Stimulated activated CD4-positive, alpha-beta T cell treated with anti-CD3 and anti-CD28 coated beads, TNF-alpha, amount 100 ng/mL, for 24 hours (primary cell): ENCODE data around the gene TMEM178A.
"Not testable (repeated sequence)": the region's sequence is repeated elsewhere in the genome, so short reads cannot be mapped to it uniquely, and the experiment has no call there.

ENCODE experiments used
- DNase-seq, 3 experiments: peaks; one replicate each; pipeline ENCODE4 v3.0.0-alpha.2; 2020; ENCODE audit warnings: low read depth in 3 of 3

Gene TMEM178A

DNA sequence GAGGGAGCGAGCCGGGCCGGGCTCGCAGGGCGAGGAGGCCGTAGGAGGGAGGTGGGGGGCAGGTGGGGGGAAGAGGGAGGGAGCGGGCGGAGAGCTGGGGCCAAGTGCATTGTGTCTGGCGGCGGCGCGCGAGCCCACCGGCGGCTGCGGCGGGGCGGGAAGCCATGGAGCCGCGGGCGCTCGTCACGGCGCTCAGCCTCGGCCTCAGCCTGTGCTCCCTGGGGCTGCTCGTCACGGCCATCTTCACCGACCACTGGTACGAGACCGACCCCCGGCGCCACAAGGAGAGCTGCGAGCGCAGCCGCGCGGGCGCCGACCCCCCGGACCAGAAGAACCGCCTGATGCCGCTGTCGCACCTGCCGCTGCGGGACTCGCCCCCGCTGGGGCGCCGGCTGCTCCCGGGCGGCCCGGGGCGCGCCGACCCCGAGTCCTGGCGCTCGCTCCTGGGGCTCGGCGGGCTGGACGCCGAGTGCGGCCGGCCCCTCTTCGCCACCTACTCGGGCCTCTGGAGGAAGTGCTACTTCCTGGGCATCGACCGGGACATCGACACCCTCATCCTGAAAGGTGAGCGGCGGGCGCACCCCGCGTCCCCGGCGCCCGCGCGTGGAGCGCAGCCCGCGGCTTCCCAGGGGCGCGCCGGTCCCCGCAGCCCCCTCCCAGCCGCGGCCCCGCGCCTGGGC, at the start of gene TMEM178A:
Gene TMEM178A (plus strand): TSS at position 107 of the 680 bp plus-strand sequence. CDS start 58 bp downstream, at position 165.
- no peak for DNase-seq

DNA sequence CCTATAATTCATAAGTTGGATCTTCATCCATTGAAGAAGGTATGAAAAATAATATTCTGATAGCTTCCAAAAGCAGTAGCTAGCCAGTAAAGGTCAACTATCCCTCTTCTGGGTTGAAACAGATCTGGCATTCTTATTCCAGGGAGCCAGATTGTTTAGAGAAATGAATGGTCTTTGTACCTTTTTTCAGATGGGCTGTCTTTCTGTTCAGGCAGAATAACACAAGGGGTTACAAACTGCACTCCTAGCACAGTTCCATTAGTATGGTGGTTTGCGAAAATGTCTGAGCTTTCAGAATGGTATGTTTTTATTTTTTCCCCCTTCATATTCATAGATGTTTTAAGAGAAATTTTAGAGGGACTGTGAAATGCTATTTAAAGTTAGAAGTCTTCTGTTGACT, 47.5 kb upstream of the TMEM178A start:
- DNase-seq: no peak

DNA sequence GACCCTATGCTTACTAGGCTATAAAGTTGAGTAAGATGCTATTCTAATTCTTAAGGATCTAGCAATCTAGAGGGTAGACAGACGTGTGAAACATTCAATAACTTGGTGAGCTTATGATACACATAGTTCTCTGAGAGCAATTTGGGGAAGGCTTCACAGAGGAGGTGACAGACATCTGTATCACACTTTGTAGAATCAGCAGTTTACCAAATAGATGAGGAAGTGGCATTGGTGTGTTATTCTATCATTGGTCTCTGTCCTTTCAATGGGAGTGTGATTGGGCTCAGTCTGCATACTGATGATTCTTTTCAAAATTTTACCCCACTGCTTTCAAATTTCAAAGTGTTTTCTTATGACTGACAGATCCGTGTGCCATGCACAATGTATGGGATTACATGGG, 47.0 kb upstream of the TMEM178A start:
- no peak for DNase-seq

DNA sequence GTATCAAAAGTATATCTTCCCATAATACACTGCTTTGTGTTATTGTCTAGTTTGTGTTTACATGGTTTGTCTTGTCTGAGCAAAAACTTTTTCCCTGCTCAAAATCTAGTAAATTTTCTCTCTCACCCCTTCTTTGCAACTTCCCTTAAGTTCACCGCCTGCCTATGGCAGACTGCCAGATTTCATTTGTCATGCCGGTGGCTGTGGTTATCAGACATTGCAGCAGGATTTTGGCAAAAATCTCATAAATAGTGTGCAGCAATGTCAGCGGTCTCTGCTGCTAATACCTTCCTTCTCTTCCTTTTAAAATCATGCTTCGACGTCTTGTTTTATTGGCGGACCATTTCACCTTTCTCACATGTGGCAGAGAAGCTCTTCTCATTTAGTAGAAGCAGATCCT, 45.6 kb upstream of the TMEM178A start:
- DNase-seq: peak in 1 of 3 experiments; percentile 9

DNA sequence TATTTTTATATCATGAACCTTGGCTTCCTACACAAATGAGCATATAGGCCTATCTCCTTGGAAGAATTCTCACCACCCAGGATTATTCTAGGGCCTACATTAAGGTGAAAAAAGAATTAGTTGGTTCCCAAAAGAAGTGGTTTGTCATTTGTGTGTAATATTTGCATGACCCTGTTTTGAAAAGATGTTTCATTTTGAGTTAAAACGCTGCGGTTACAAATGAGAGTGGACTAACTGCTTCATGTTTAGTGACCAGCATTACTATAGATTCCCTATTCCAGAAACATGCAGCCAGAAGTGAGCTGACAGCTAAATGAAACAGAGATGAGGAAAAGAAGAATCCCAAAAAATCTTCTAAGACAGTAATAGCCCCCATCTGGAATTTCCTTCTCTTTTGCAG, 44.1 kb upstream of the TMEM178A start:
- DNase-seq: no peak

DNA sequence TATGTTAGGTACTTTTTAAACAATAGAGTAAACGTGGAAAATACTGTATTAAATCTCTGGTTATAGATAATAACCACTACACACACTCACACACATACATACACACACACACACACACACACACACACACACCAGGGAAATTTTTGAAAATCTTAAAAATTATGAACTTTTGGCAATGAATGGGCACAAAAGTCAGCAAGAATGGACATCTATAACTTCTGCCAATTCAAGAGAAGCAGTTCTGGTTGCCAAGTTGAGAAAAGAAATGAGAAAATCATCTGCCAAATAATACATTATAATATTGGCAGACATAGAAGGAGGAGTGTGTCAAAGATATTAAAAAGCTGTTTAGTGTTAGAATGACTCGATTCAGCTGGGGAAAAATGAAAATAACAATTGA, 42.9 kb upstream of the TMEM178A start:
- DNase-seq: no peak

DNA sequence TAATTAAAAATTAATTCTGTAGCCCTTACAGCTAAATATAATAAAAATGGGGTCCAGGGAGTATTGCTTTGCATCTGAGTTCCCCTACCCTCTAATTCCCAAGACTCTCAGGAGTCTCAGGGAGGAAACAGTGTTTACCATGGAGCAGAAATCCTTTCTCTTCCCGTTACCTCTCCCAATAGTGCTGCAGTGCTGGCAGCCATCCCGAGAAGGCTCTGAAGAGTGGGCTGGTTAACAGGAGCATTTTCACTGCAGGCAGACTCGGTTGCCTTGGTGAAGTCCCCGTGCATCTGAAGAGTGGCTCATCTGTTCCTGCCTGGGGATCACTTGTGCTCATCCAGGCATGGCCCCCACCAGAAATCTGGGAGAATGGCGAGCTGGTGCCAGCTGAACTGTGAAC, 41.8 kb upstream of the TMEM178A start:
- DNase-seq: no peak

DNA sequence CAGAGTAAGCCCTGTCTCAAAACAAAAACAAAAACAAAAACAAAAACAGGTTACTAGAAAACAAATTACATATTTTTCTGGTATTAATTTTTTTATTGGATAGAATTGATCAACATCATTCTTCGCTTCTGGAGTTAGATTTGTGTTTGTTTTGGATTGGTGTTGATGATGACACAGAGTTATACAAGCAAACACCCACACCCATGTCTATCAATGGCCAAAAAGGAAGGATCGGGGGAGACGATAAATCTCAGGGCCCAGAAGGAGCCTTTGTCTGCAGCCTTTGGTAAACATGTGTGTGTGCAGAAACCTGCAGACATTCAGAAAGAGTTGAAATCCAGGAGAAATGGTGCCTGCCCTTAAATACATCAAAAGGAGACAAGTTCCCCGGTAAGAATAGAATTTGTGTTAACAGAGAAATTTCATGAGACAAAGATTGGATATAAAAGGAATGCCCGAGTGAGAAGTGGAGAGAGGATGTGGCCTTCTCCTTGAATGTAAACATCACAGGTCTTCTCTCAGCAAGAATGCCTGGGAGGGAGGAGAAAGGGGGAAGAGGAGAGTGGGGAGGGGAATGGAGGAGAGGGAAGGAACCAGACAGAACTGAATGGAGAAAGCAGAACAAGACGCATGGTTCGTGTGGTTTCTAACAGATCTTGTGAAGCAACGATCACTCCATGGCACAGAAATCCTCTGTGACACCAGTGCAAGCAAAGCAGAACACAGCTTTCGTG, 40.4 kb upstream of the TMEM178A start:
- DNase-seq: no peak

DNA sequence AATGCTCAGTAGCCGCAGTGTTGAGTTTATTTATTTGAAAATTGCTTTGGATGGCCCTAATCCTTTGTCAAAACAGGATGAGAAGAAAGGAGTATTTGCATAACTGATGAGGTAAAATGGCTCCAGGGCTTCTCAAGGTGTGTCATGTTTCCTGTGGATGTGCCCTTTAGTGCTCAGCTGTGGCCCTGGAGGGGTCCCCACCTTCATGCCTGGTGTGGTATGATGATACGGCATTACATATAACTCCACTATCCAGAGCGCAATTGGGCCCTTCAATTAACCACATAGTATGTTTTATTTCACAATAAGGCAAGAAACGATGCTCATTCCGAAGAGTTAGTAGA, 39.8 kb upstream of the TMEM178A start:
- DNase-seq: no peak

DNA sequence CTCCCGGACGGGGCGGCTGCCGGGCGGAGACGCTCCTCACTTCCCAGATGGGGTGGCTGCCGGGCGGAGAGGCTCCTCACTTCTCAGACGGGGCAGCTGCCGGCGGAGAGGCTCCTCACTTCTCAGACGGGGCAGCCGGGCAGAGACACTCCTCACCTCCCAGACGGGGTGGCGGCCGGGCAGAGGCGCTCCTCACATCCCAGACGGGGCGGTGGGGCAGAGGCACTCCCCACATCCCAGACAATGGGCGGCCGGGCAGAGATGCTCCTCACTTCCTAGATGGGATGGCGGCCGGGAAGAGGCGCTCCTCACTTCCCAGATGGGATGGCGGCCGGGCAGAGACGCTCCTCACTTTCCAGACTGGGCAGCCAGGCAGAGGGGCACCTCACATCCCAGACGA, 37.4 kb upstream of the TMEM178A start:
- not testable (repeated sequence) for DNase-seq

DNA sequence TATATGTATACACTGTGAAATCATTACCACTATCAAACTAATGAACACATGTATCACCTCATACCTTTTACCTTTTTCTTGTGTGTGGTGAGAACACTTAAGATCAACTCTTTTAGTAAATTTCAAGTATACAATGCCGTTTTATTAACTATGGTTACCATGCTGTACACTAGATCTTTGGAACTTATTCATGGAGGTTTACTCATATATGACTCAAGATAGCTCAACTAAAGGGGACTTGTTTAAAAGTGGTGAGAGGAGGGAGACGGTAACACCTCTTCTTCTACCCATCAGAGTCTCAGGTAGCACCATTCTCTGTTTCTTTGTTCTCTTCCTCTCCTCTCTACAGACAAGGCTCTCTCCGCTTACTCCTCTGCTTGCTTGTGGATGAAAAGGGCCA, 36.1 kb upstream of the TMEM178A start:
- no peak for DNase-seq

DNA sequence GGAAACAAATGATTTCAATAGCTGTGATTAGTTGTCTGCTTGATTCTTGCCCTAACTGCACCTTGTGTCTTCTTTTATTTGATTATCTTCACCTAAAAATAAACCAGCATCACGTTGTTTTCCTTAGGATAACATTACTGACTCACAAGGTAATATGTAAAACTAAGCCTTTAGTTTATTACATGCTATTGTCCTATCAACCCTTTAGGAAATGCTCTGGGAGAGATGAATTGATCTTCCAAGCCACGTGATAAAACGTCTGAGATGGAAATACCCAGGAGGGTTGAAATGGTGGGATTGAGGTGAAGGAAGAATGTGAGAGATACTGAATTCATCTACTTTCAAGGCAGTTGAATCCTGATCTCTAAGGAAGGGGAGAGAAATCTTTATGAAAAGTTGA, 34.5 kb upstream of the TMEM178A start:
- no peak for DNase-seq

DNA sequence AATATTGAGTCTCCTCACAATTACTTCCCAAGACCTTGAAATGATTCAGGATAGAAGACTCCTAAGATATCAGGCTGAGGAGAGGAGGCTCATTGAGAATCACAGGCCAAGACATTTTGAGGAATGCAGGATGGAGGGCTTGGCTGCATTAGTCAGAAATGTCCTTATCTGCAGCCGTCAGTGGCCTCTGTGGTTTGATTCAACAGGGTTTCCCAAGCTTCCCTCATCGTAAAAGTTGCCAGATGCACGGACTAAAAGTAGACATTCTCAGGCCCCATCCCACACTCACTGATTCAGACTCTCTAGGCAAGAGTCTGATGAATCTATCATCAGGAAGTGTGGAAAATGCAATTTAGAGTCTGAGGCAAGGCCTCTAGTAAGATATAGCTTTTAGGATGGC, 34.0 kb upstream of the TMEM178A start:
- DNase-seq: no peak

DNA sequence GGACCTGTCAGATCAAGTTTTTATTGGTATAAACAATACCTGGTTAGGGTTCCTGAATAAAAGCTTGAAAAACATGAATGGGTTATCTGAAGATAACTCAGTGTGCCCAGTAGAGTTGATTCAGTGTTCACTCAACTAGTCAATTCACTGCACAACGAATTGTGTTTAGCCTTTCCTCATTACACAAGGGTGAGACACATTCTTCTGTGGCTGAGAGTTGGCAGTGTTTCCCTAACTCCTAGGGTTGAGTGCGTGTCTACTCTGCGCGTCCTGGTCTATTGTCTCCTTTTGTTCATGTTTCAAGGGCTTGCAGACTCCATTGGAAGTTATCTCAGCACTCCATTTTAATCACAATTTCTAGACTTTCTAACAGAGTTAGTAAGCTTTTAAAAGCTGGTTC, 32.8 kb upstream of the TMEM178A start:
- no peak for DNase-seq

DNA sequence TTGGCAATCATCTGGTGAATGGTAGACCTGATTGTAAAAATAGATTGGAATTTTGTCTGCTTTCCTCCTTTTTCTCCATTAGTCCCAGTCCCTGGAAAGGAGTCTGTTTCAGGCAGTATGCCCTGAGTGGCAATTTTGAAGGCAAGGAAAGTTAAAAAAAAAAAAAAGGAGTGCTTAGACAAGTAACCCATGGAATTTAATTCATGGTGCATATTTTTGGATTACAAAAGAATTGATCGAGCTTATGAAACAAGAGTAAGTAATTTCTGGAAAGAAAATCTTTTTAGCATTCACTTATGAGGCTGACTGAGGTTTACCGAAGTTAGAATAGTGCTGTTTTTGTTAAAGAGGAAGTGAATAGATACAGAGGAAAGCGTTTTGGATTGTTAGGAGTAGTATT, 29.4 kb upstream of the TMEM178A start:
- DNase-seq: no peak

DNA sequence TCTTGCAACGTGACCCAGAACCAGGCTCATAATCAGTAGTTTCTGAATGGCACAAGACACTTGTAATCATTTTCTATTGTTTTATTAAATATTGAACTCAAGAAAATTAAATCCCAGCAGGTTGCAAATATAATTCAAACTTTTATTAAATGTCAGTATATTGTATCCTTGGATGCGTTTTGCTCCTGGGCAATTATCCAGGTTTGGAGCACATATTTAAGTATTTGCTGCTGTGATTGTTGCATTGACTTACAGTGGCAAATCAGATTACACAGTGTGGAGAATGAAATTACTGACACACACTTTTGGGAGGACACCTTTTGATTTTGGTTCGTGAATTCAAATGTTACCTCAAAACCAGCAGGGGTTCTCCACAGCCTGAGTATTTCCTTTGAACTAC, 27.1 kb upstream of the TMEM178A start:
- no peak for DNase-seq

DNA sequence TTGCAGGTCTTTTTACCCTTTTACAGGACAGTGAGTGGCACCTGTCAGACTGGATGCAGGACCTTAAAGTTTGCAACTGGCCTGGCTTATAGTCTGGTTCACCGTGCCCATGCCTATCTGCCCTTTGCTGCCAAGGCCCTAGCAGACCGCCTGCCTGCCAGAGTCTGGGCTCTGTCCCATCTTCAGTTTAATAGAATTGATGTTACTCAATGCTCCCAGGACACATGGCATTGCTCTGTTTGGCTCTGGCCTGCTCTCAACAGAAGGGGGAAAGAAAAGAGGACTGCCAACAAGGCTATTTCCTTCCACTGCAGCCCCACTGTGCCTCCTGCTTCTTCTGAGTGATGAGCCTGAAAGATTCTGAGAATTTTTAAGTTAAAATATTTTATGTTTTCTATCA, 25.6 kb upstream of the TMEM178A start:
- DNase-seq: no peak

DNA sequence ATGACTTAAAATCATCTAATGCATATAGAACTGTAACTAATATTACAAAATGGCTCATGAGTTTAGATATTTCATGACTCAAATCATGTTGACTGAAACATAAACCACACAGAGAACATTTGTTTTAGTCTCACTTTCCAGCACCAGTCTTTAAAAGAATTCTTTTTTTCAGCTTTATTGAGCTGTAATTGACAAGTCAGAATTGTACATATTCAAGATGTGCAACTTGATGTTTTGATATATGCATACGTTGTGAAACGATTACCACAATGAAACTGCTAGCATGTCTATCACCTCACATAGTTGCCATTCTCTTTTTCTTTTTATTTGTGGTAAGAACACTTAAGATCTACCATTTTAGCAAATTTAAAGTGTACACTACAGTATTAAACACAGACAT, 25.0 kb upstream of the TMEM178A start:
- DNase-seq: no peak

DNA sequence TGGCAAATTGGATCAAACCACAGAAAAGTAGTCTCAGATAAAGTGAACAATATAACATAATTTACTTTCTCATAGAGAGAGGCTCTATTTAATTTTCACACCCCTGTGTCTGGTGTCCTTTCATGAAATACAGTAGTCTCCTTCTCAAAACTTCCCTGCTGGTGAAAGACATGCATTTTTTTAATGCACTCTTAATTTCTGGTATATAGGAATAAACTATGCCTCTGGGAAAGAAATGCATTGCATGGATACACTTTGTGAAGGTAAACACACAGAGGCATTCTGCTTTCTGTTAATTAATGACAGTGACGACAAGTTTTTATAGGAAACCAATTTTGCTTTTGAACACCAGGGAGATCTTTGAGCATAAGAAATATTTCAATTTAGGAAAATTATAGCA, 24.1 kb upstream of the TMEM178A start:
- no peak for DNase-seq

DNA sequence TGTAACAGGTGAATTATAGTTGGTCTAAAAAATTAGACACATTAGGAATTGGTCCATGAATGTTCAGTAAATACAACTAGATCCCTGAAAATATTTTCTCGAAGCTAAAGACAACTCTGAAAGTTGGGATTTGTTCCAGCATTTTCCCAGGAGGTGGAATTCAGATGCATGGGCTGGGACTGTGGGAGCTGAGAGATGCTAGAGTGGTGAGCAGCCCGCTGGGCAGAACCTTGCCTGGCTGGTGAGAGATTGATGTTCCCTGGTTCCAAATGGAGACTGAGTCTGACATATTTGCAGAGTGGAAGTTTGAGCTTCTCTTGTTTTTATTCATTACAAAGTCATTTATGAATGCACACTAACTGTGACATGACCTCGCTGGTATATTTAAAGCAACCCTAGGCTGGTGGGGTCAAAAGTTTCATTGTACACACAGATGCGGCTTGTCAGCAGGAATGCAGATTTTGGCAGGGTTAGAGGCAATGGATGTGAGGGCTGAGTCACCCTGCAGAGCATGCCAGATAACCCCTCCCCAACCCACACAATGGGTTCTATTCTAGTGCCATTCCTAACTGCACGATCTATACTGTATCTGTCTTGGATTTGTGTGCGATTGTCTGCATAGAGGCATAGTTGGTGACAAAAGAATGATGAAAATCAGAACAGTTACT, 23.5 kb upstream of the TMEM178A start:
- DNase-seq: no peak

DNA sequence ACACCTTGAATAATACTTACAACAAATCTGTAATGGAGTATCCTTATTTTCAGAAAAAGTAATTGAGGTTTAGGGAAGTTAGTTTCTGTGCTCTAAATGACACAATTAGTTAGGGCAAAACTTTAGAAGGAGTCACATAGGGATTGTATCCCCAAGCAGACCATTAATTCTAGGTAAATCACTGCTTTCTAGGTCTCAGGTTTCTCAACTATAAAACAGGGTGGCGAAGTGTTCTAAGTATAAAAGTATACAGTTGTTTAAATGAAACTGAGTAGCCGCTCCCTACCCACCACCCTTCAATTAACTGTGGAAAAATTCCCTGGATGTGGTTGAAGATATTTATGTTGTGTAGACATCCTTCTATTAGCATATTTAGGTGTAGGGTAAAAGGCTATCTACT, 19.9 kb upstream of the TMEM178A start:
- no peak for DNase-seq

DNA sequence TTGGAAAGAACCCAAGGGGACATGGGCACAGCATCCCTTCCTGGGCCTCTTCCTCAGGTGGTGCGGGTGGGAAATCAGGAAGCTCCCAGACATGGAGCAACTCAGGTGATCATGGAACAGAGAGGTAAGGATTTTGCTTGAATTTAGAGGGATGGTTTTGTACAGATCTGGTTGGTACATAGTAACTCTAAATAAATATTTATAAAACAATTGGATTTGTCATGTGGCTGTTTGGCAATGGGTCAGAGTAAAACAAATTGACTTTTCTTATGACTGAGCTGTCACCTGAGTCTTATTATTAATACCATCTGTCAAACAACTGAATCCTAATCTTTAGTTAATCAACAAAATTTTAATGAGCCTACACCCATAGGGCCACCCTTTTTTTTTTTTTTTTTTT, 19.4 kb upstream of the TMEM178A start:
- DNase-seq: no peak

DNA sequence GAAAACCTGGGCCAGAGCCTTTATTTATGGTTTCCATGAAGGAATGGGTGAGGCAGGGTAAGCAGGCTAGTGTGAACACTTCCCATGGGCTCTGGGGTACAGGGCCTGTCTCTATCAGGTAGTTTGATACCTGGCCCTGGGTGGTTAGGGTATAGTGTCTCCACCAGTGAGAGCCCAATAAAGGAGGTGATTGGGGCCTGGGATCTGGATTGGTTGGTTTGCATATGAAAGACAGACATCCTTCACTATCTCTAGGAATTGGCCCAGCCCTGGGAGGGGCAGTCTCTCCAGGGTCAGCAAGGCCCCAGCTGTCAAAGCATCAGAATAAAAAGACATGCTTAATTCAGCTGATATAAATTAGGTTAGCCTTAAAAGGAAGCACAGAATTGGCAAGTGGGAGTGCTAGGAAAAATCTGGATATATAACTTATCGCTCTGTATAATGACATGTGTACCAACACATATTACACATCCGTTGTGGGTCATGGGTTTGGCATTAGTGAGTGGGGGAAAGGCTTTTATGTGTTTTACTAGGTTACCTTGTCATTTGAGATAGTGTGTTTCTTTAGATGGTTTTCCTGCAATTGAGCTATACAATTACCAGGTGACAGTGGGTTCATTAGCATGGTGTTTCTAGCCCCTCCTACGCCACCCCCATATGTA, 18.5 kb upstream of the TMEM178A start:
- DNase-seq: no peak
